Measurements from ENCODE around the gene SQSTM1. TPM values are rescaled to one million over a fixed set of nuclear protein-coding genes. Genes with fewer than 3 reads are reported as not detected.

Gene SQSTM1
- total RNA-seq, 1 experiment from 2014 or later: 341 TPM

DNA sequence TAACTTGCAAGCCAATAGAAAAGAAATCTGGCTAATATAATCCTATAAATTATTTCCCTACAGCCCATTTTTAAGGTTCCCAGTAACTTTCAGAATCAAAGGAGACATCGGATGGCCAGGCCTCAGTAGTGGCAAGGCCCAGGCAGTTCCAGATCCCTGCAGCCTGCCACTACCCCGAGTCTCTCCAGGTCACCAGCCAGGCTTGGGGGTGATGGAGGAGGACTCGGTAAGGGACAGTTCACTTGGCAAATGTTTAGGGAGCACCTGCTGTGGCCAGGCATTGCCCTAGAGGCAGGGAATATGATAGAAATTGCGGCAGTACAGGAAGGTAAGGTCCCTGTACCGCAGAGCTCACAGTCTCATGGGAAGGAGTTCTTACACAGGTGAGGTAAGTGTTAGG is 42.1 kb upstream of the SQSTM1 start:
- H3K9ac ChIP-seq (ENCODE audit: low read length): no peak overlapping the region
- H4K20me1 ChIP-seq (ENCODE audit: low read length): no peaks in the 10 kb centered on the region
- no peaks in the 10 kb centered on the region for H3F3A ChIP-seq (ENCODE audit: low read length, unreplicated experiment)
- H3K79me2 ChIP-seq (ENCODE audit: low read length): no peaks in the 10 kb centered on the region
- H3K9me3 ChIP-seq (ENCODE audit: low read length): no peaks in the 10 kb centered on the region
- intact Hi-C loops (cut with micrococcal nuclease): no loop called here
- H2AFZ ChIP-seq (ENCODE audit: low read length): no peak overlapping the region
- no peak overlapping the region for H3K4me2 ChIP-seq (ENCODE audit: low read length)
- H3K4me1 ChIP-seq (ENCODE audit: insufficient read depth, low read length): no peaks in the 10 kb centered on the region
- H3K4me3 ChIP-seq (ENCODE audit: low read length): no peak overlapping the region
- no peaks in the 10 kb centered on the region; the same call in 1 of the 2 replicates for H3K36me3 ChIP-seq (ENCODE audit: low read depth, low read length)
- ChIA-PET POLR2A (ENCODE audit: unreplicated experiment) (no interaction called here), CTCF (no interaction called here)
- BruUV-seq (replicated peaks): no TSS peak
- no peaks in the 10 kb centered on the region for H3K27me3 ChIP-seq (ENCODE audit: low read length)
- H3K27ac ChIP-seq (ENCODE audit: low read length): no peak overlapping the region
- DNase-seq: no peak
- TF ChIP-seq, protein P1, sequence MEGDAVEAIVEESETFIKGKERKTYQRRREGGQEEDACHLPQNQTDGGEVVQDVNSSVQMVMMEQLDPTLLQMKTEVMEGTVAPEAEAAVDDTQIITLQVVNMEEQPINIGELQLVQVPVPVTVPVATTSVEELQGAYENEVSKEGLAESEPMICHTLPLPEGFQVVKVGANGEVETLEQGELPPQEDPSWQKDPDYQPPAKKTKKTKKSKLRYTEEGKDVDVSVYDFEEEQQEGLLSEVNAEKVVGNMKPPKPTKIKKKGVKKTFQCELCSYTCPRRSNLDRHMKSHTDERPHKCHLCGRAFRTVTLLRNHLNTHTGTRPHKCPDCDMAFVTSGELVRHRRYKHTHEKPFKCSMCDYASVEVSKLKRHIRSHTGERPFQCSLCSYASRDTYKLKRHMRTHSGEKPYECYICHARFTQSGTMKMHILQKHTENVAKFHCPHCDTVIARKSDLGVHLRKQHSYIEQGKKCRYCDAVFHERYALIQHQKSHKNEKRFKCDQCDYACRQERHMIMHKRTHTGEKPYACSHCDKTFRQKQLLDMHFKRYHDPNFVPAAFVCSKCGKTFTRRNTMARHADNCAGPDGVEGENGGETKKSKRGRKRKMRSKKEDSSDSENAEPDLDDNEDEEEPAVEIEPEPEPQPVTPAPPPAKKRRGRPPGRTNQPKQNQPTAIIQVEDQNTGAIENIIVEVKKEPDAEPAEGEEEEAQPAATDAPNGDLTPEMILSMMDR (conservative IDR thresholded peaks at IDR 0.05; ENCODE audit: low read depth, low read length): no peak
- TF ChIP-seq EZH2phosphoT487 (IDR thresholded peaks at IDR 0.05; ENCODE audit: borderline replicate concordance, low read length) (no peak), EZH2 (IDR thresholded peaks at IDR 0.05; ENCODE audit: low read length, unreplicated experiment) (no peak)
- H3K9me2 ChIP-seq (replicated peaks; ENCODE audit: low read length): no peaks in the 10 kb centered on the region
- no peak for ATAC-seq

DNA sequence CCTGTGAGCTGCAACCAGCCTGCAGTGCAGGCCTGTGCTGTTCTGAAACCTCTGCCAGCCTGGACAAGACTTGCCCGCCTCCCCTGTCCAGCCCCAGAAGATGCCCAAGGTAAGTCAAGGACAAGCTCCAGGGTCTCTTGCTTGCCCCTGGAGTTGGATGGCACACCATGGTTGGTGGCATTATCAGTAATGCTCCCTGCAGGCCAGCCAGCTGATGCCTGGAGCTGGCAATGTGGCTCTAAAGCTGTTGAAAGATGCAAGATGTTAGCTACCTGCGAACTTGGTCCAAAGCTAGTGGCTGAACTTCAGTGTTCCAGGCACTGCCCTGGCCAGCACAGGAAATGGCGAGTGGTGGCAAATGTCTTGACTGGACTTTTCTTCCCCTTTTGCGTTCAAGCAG is 40.9 kb upstream of the SQSTM1 start:
- Histone ChIP-seq H3K79me2 (ENCODE audit: low read length) (no peaks in the 10 kb centered on the region), H3F3A (ENCODE audit: low read length, unreplicated experiment) (no peaks in the 10 kb centered on the region), H3K9ac (ENCODE audit: low read length) (no peak overlapping the region), H3K36me3 (ENCODE audit: low read depth, low read length) (no peaks in the 10 kb centered on the region), H2AFZ (ENCODE audit: low read length) (no peak overlapping the region), H3K4me2 (ENCODE audit: low read length) (no peak overlapping the region), H3K4me1 (ENCODE audit: insufficient read depth, low read length) (no peaks in the 10 kb centered on the region), H3K27ac (ENCODE audit: low read length) (no peak overlapping the region), H3K27me3 (ENCODE audit: low read length) (no peaks in the 10 kb centered on the region), H3K4me3 (ENCODE audit: low read length) (no peak overlapping the region), H4K20me1 (ENCODE audit: low read length) (no peaks in the 10 kb centered on the region), H3K9me3 (ENCODE audit: low read length) (no peaks in the 10 kb centered on the region), H3K9me2 (replicated peaks; ENCODE audit: low read length) (no peaks in the 10 kb centered on the region)
- ChIA-PET CTCF (no interaction called here), POLR2A (ENCODE audit: unreplicated experiment) (no interaction called here)
- DNase-seq: no peak
- TF ChIP-seq, protein P1 (conservative IDR thresholded peaks at IDR 0.05; ENCODE audit: low read depth, low read length): no peak
- BruUV-seq (replicated peaks): no TSS peak
- intact Hi-C loops (cut with micrococcal nuclease): no loop called here
- ATAC-seq: no peak

DNA sequence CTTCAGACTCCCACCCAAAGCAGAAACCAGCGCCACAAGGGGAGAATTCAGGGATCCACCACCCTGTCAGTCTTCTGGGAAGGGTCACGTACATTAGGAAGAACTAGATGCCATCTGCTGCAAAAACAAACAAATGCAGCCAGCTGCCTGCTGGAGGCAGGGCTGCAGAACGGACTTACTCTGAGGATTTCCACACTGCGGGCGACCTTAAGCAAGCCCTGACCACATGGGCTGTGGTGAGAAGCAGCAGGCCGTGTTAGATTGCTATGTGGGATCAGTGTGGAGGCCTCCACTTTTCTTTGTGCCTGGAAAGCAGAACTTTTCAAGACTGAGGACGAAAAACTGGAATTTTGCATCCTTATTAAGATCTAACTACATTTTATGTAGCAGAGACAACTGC is 40.3 kb upstream of the SQSTM1 start:
- Histone ChIP-seq H3F3A (ENCODE audit: low read length, unreplicated experiment) (no peaks in the 10 kb centered on the region), H3K27ac (ENCODE audit: low read length) (no peak overlapping the region), H3K9me2 (replicated peaks; ENCODE audit: low read length) (no peaks in the 10 kb centered on the region), H3K27me3 (ENCODE audit: low read length) (no peaks in the 10 kb centered on the region), H3K4me3 (ENCODE audit: low read length) (no peak overlapping the region), H3K36me3 (ENCODE audit: low read depth, low read length) (no peaks in the 10 kb centered on the region), H3K4me1 (ENCODE audit: insufficient read depth, low read length) (no peaks in the 10 kb centered on the region), H3K9me3 (ENCODE audit: low read length) (no peaks in the 10 kb centered on the region), H3K9ac (ENCODE audit: low read length) (no peak overlapping the region), H3K4me2 (ENCODE audit: low read length) (no peak overlapping the region), H3K79me2 (ENCODE audit: low read length) (no peaks in the 10 kb centered on the region), H4K20me1 (ENCODE audit: low read length) (no peaks in the 10 kb centered on the region), H2AFZ (ENCODE audit: low read length) (no peak overlapping the region)
- DNase-seq (no peak), ATAC-seq (no peak)
- TF ChIP-seq, protein P1 (conservative IDR thresholded peaks at IDR 0.05; ENCODE audit: low read depth, low read length): no peak
- TF ChIP-seq EZH2 (IDR thresholded peaks at IDR 0.05; ENCODE audit: low read length, unreplicated experiment) (no peak), EZH2phosphoT487 (IDR thresholded peaks at IDR 0.05; ENCODE audit: borderline replicate concordance, low read length) (no peak)
- no TSS peak for BruUV-seq (replicated peaks)
- POLR2A ChIA-PET (ENCODE audit: unreplicated experiment): no interaction called here
- CTCF ChIA-PET: no interaction called here
- intact Hi-C loops (cut with micrococcal nuclease): no loop called here

Measured in PC-3 (cell line).